Ishikawa (cell line): Measurements from ENCODE around the gene MLYCD.

Experiments used
- EP300 ChIP-seq: IDR thresholded peaks from 2 replicates; pipeline ENCODE4 v1.6.1; 2012; ENCODE audit warnings: borderline replicate concordance
- FOXM1 ChIP-seq: IDR thresholded peaks from 2 replicates; pipeline ENCODE4 v1.6.1; 2012; ENCODE audit warnings: low read depth, borderline replicate concordance
- TAF1 ChIP-seq: IDR thresholded peaks from 2 replicates; pipeline ENCODE4 v1.6.1; 2012; ENCODE audit warnings: low read depth, mild to moderate bottlenecking
- TCF12 ChIP-seq: IDR thresholded peaks from 2 replicates; pipeline ENCODE4 v1.6.1; 2012; ENCODE audit warnings: low read depth
- YY1 ChIP-seq: IDR thresholded peaks from 2 replicates; pipeline ENCODE4 v1.6.1; 2012; ENCODE audit warnings: low read depth
- ZBTB7A ChIP-seq: IDR thresholded peaks from 2 replicates; pipeline ENCODE4 v1.6.1; 2012; ENCODE audit warnings: low read depth
- TF ChIP-seq, protein P1 (sequence below): IDR thresholded peaks from 2 replicates; pipeline ENCODE4 v1.6.1; 2012
- TF ChIP-seq, protein P2 (sequence below): IDR thresholded peaks from 2 replicates; pipeline ENCODE4 v1.6.1; 2012
- TF ChIP-seq, protein P3 (sequence below): IDR thresholded peaks from 2 replicates; pipeline ENCODE4 v1.6.1; 2012; ENCODE audit warnings: low read depth, mild to moderate bottlenecking

DNA sequence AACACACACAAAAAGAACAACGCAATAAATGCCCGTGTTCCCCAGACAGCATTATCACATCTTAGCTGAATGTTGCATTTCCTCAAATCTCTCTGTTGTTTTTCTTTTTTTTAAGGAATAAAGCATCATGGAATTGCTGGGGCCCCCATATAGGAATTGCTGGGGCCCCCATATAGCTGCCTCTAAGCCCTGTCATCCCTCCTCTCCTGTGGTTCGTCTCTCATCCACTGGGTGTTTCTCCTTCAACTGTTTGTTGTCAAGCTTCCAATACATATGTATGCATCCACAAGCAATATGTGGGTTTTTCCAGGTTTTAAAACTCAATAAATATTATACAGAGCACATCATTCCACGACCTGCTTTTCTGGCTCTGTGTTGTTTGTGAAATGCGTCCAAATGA lies 48.0 kb upstream of the MLYCD start:
- TF ChIP-seq FOXM1 (no peak), TCF12 (no peak), EP300 (no peak), ZBTB7A (no peak), YY1 (no peak), TAF1 (no peak)
- TF ChIP-seq, protein P1, sequence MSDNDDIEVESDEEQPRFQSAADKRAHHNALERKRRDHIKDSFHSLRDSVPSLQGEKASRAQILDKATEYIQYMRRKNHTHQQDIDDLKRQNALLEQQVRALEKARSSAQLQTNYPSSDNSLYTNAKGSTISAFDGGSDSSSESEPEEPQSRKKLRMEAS, result no peak
- TF ChIP-seq, protein P2, sequence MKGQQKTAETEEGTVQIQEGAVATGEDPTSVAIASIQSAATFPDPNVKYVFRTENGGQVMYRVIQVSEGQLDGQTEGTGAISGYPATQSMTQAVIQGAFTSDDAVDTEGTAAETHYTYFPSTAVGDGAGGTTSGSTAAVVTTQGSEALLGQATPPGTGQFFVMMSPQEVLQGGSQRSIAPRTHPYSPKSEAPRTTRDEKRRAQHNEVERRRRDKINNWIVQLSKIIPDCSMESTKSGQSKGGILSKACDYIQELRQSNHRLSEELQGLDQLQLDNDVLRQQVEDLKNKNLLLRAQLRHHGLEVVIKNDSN, result no peak
- TF ChIP-seq, protein P3, sequence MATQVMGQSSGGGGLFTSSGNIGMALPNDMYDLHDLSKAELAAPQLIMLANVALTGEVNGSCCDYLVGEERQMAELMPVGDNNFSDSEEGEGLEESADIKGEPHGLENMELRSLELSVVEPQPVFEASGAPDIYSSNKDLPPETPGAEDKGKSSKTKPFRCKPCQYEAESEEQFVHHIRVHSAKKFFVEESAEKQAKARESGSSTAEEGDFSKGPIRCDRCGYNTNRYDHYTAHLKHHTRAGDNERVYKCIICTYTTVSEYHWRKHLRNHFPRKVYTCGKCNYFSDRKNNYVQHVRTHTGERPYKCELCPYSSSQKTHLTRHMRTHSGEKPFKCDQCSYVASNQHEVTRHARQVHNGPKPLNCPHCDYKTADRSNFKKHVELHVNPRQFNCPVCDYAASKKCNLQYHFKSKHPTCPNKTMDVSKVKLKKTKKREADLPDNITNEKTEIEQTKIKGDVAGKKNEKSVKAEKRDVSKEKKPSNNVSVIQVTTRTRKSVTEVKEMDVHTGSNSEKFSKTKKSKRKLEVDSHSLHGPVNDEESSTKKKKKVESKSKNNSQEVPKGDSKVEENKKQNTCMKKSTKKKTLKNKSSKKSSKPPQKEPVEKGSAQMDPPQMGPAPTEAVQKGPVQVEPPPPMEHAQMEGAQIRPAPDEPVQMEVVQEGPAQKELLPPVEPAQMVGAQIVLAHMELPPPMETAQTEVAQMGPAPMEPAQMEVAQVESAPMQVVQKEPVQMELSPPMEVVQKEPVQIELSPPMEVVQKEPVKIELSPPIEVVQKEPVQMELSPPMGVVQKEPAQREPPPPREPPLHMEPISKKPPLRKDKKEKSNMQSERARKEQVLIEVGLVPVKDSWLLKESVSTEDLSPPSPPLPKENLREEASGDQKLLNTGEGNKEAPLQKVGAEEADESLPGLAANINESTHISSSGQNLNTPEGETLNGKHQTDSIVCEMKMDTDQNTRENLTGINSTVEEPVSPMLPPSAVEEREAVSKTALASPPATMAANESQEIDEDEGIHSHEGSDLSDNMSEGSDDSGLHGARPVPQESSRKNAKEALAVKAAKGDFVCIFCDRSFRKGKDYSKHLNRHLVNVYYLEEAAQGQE, result no peak
